LNCaP clone FGC (cell line): ENCODE results near the gene CACNA2D1.
"Not testable (repeated sequence)": the region's sequence is repeated elsewhere in the genome, so short reads cannot be mapped to it uniquely, and the experiment has no call there.

Source experiments
- DNase-seq: peaks from one replicate; pipeline ENCODE4 v3.0.0-alpha.2; 2011; ENCODE audit warnings: low read depth
- H3K4me3 ChIP-seq: 2 replicates; pipeline ENCODE4 v1.5.1; 2011; ENCODE audit warnings: mild to moderate bottlenecking, low read depth, low read length, control low read depth
- CTCF ChIP-seq: IDR thresholded peaks from 2 replicates; pipeline ENCODE4 v1.5.1; 2012; ENCODE audit warnings: mild to moderate bottlenecking; ENCODE audit not compliant: control insufficient read depth, insufficient read depth; ENCODE audit errors: extremely low read depth

Gene CACNA2D1

GRCh38 chr7:82396343-82396742 lies 47.2 kb downstream of the CACNA2D1 start:
- no peak for TF ChIP-seq CTCF

GRCh38 chr7:82395147-82395546 lies 48.4 kb downstream of the CACNA2D1 start:
- H3K4me3 ChIP-seq: no peak overlapping the region
- DNase-seq: no peak
- TF ChIP-seq CTCF: no peak

More at GRCh38 chr7:82396343-82396742, 47.2 kb downstream of the CACNA2D1 start:
- no peak overlapping the region for H3K4me3 ChIP-seq
- no peak for DNase-seq

GRCh38 chr7:82393840-82394220 lies 49.7 kb downstream of the CACNA2D1 start:
- no peak overlapping the region for H3K4me3 ChIP-seq
- no peak for DNase-seq
- no peak for TF ChIP-seq CTCF

- no peak for DNase-seq
- H3K4me3 ChIP-seq: no peak overlapping the region
- TF ChIP-seq CTCF: no peak
These were observed 50.3 kb downstream of the CACNA2D1 start for GRCh38 chr7:82393076-82393839.

- no peak for TF ChIP-seq CTCF
- no peak overlapping the region for H3K4me3 ChIP-seq
- DNase-seq: no peak
These were observed 52.6 kb downstream of the CACNA2D1 start for GRCh38 chr7:82390936-82391335.

GRCh38 chr7:82389876-82390275 lies 53.7 kb downstream of the CACNA2D1 start:
- DNase-seq: no peak
- no peak for TF ChIP-seq CTCF
- H3K4me3 ChIP-seq: no peak overlapping the region

GRCh38 chr7:82388138-82388537 lies 55.4 kb downstream of the CACNA2D1 start:
- no peak for DNase-seq
- no peak for TF ChIP-seq CTCF
- H3K4me3 ChIP-seq: no peak overlapping the region

- H3K4me3 ChIP-seq, DNase-seq: not testable (repeated sequence)
These were observed 57.0 kb downstream of the CACNA2D1 start for GRCh38 chr7:82386571-82386970.
